CD14-positive monocyte (primary cell): ENCODE data around the gene BICD1. TPM values are rescaled to one million over a fixed set of nuclear protein-coding genes. Genes with fewer than 3 reads are reported as not detected.

Experiments used
- DNase-seq, 3 donors: peaks; one replicate each; pipeline ENCODE4 v3.0.0-alpha.2; 2011 to 2022
- H2AFZ ChIP-seq: 2 replicates; pipeline ENCODE4 v1.6.0; 2012; ENCODE audit warnings: mild to moderate bottlenecking, low read depth, low read length, inconsistent platforms; ENCODE audit not compliant: insufficient read depth, poor library complexity, severe bottlenecking
- H3K27ac ChIP-seq, 2 donors: 1 replicate in 1 of 2; 2 replicates in 1 of 2; pipeline ENCODE4 v1.5.1; 2012 to 2013; ENCODE audit warnings: low read length in 2 of 2, control low read depth in 1 of 2, inconsistent platforms in 1 of 2, low read depth in 1 of 2, mild to moderate bottlenecking in 1 of 2
- H3K27me3 ChIP-seq, 2 donors: one replicate each; pipeline versions ENCODE4 v1.6.0 to v1.6.1; 2011 to 2013; ENCODE audit warnings: low read length in 2 of 2; ENCODE audit not compliant: control insufficient read depth in 2 of 2, insufficient read depth in 2 of 2
- H3K36me3 ChIP-seq, 2 donors: replicated peaks in 1 of 2; 1 replicate in 1 of 2; 2 replicates in 1 of 2; pipeline versions ENCODE4 v1.5.1 to v1.6.1; 2012 to 2013; ENCODE audit warnings: low read length in 2 of 2, control low read depth in 1 of 2, inconsistent platforms in 1 of 2, mild to moderate bottlenecking in 1 of 2; ENCODE audit not compliant: insufficient read depth in 2 of 2, control insufficient read depth in 1 of 2
- H3K4me1 ChIP-seq, 2 donors: 1 replicate in 1 of 2; 2 replicates in 1 of 2; pipeline versions ENCODE4 v1.5.1 to v1.6.1; 2012 to 2013; ENCODE audit warnings: low read length in 2 of 2, control low read depth in 1 of 2, inconsistent platforms in 1 of 2, mild to moderate bottlenecking in 1 of 2, moderate library complexity in 1 of 2; ENCODE audit not compliant: insufficient read depth in 2 of 2, control insufficient read depth in 1 of 2
- H3K4me2 ChIP-seq: replicated peaks from 2 replicates; pipeline ENCODE3; 2012; ENCODE audit warnings: low read length, moderate library complexity, mild to moderate bottlenecking; ENCODE audit not compliant: poor library complexity, severe bottlenecking; ENCODE audit errors: extremely low read depth
- H3K4me3 ChIP-seq, 3 experiments: fragments of 200-600 bp in 1 of 3; sonication (generic) in 1 of 3; replicated peaks in 1 of 3; 1 replicate in 2 of 3; 2 replicates in 1 of 3; pipeline ENCODE4 v1.5.1; 2011 to 2013; ENCODE audit warnings: low read length in 3 of 3, mild to moderate bottlenecking in 3 of 3, control low read depth in 2 of 3, low read depth in 2 of 3, inconsistent platforms in 1 of 3, moderate library complexity in 1 of 3
- H3K79me2 ChIP-seq: 2 replicates; pipeline ENCODE4 v1.6.0; 2012; ENCODE audit warnings: mild to moderate bottlenecking, control low read depth, inconsistent platforms, low read length, moderate library complexity; ENCODE audit not compliant: insufficient read depth
- H3K9ac ChIP-seq: 2 replicates; pipeline ENCODE4 v1.6.0; 2017; ENCODE audit warnings: low read length, mild to moderate bottlenecking; ENCODE audit not compliant: insufficient read depth, poor library complexity, severe bottlenecking
- H3K9me3 ChIP-seq, 2 donors: replicated peaks in 1 of 2; 1 replicate in 1 of 2; 2 replicates in 1 of 2; pipeline versions ENCODE4 v1.5.1 to v1.6.1; 2012 to 2013; ENCODE audit warnings: low read length in 2 of 2, control low read depth in 1 of 2; ENCODE audit not compliant: control insufficient read depth in 1 of 2, insufficient read depth in 1 of 2
- H4K20me1 ChIP-seq: 2 replicates; pipeline ENCODE4 v1.6.0; 2012; ENCODE audit warnings: mild to moderate bottlenecking, low read length, control low read depth, moderate library complexity; ENCODE audit not compliant: insufficient read depth
- H3K27ac Mint-ChIP-seq, 7 donors: one replicate each; pipeline ENCODE4 v1.8.0; 2020; ENCODE audit warnings: mild to moderate bottlenecking in 7 of 7, mixed read lengths in 7 of 7, moderate library complexity in 6 of 7, inconsistent platforms in 2 of 7
- H3K27me3 Mint-ChIP-seq, 3 donors: one replicate each; pipeline ENCODE4 v1.8.0; 2021 to 2022; ENCODE audit warnings: low read depth in 3 of 3, mild to moderate bottlenecking in 3 of 3, mixed read lengths in 3 of 3, moderate library complexity in 3 of 3, inconsistent platforms in 1 of 3
- H3K36me3 Mint-ChIP-seq, 2 donors: one replicate each; pipeline ENCODE4 v1.8.0; 2020; ENCODE audit warnings: mixed read lengths in 2 of 2, inconsistent platforms in 1 of 2, mild to moderate bottlenecking in 1 of 2
- H3K4me1 Mint-ChIP-seq: one replicate; pipeline ENCODE4 v1.8.0; 2020; ENCODE audit warnings: mild to moderate bottlenecking, mixed read lengths
- H3K4me3 Mint-ChIP-seq, 2 donors: one replicate each; pipeline ENCODE4 v1.8.0; 2020; ENCODE audit warnings: mild to moderate bottlenecking in 2 of 2, mixed read lengths in 2 of 2, moderate library complexity in 1 of 2
- H3K9me3 Mint-ChIP-seq, 7 donors: one replicate each; pipeline ENCODE4 v1.8.0; 2020 to 2022; ENCODE audit warnings: mixed read lengths in 7 of 7, mild to moderate bottlenecking in 6 of 7, moderate library complexity in 6 of 7, inconsistent platforms in 2 of 7
- CTCF ChIP-seq: fragments of 200-600 bp; IDR thresholded peaks from one replicate; pipeline ENCODE4 v1.8.0; 2022; ENCODE audit warnings: antibody characterized with exemption, mild to moderate bottlenecking
- WGBS: methylation state at CpG from one replicate; pipeline ENCODE4 v1.1.5; 2013; ENCODE audit warnings: missing lambda C conversion rate; ENCODE audit not compliant: insufficient coverage; 5-methylcytosine and 5-hydroxymethylcytosine counted together
- intact Hi-C, 2 donors: fragments of 100-400 bp; cut with micrococcal nuclease; formaldehyde crosslinking; loops; one replicate each; pipeline versions ENCODE4 v1.15.0 to v1.15.1; 2023
- polyA plus RNA-seq, 3 donors: library from polyadenylated mRNA; depleted of rRNA in 1 of 3; unstranded in 2 of 3; stranded (reverse) in 1 of 3; fragments of 300-500 nt in 2 of 3; fragments of >200 nt in 1 of 3; fragmentation: Illumina TruSeq in 2 of 3; gene quantifications; 1 replicate in 2 of 3; 2 replicates in 1 of 3; pipeline ENCODE4 v1.2.3, GENCODE V29; 2012 to 2021

Gene BICD1
- polyA plus RNA-seq, 3 donors, result 0.55 to 2.1 (median 1.6) TPM

- H3K79me2 ChIP-seq, result no peaks in the 10 kb centered on the region
- no peak overlapping the region for H3K4me2 ChIP-seq
- H3K9me3 Mint-ChIP-seq, result no peaks in the 10 kb centered on the region
- H3K27me3 Mint-ChIP-seq, result no peaks in the 10 kb centered on the region
- no peak overlapping the region for H3K4me3 ChIP-seq
- no peaks in the 10 kb centered on the region for H3K4me1 Mint-ChIP-seq
- H3K27ac Mint-ChIP-seq, result no peak overlapping the region
- H3K9ac ChIP-seq, result no peak overlapping the region
- intact Hi-C loops, result no loop called here
- no peak overlapping the region for H2AFZ ChIP-seq
- no peaks in the 10 kb centered on the region for H3K9me3 ChIP-seq
- TF ChIP-seq CTCF, result no peak
- no peak overlapping the region for H3K4me3 Mint-ChIP-seq
- no peaks in the 10 kb centered on the region for H3K27me3 ChIP-seq
- WGBS, result 93% methylated on average over 6 of the region's 6 CpGs
- peaks cover 0 to 2% of the 10 kb centered on the region in 2 donors for H3K36me3 Mint-ChIP-seq
- DNase-seq, result no peak
- H3K36me3 ChIP-seq, result no peaks in the 10 kb centered on the region
- no peak overlapping the region for H3K27ac ChIP-seq
- no peaks in the 10 kb centered on the region for H3K4me1 ChIP-seq
- no peaks in the 10 kb centered on the region for H4K20me1 ChIP-seq
Measured at GRCh38 chr12:32178341-32179010, 71.8 kb downstream of the BICD1 start.

- no peaks in the 10 kb centered on the region for H3K4me1 ChIP-seq
- no peaks in the 10 kb centered on the region for H3K27me3 Mint-ChIP-seq
- no peaks in the 10 kb centered on the region for H4K20me1 ChIP-seq
- H3K36me3 ChIP-seq, result no peaks in the 10 kb centered on the region
- H3K4me2 ChIP-seq, result no peak overlapping the region
- intact Hi-C loops, result no loop called here
- peaks cover 0 to 2% of the 10 kb centered on the region in 2 donors for H3K36me3 Mint-ChIP-seq
- TF ChIP-seq CTCF, result no peak
- no CpG with 5 or more reads among the region's 6 CpGs for WGBS
- H3K9me3 ChIP-seq, result no peaks in the 10 kb centered on the region
- DNase-seq, result no peak
- H3K4me3 Mint-ChIP-seq, result no peak overlapping the region
- no peak overlapping the region for H3K9ac ChIP-seq
- no peaks in the 10 kb centered on the region for H3K4me1 Mint-ChIP-seq
- H3K27me3 ChIP-seq, result no peaks in the 10 kb centered on the region
- no peak overlapping the region for H3K27ac Mint-ChIP-seq
- no peak overlapping the region for H3K4me3 ChIP-seq
- no peak overlapping the region for H2AFZ ChIP-seq
- no peaks in the 10 kb centered on the region for H3K79me2 ChIP-seq
- no peak overlapping the region for H3K27ac ChIP-seq
- peaks cover 0 to 1% (median 0%) of the 10 kb centered on the region in 7 donors for H3K9me3 Mint-ChIP-seq
Measured at GRCh38 chr12:32179011-32179395, 72.4 kb downstream of the BICD1 start.
